ENCODE results near the gene ZC3H4.

Gene ZC3H4

GRCh38 chr19:47018923-47019322 lies 94.7 kb downstream of the ZC3H4 start:
- Histone ChIP-seq H3K27me3 (ENCODE audit: insufficient read depth, low read length, poor library complexity, severe bottlenecking) (no peaks in the 10 kb centered on the region), H3K36me3 (ENCODE audit: insufficient read depth, low read length) (no peaks in the 10 kb centered on the region), H3K79me2 (ENCODE audit: insufficient read depth, low read length) (no peaks in the 10 kb centered on the region), H3K9ac (ENCODE audit: low read depth, low read length, poor library complexity, severe bottlenecking) (no peak overlapping the region), H3F3A (ENCODE audit: low read depth) (no peaks in the 10 kb centered on the region), H3K9me3 (ENCODE audit: insufficient read depth, low read depth, low read length) (no peaks in the 10 kb centered on the region), H4K20me1 (ENCODE audit: insufficient read depth, low read length, poor library complexity, severe bottlenecking) (no peaks in the 10 kb centered on the region), H3K9me2 (replicated peaks; ENCODE audit: low read depth, low read length) (no peaks in the 10 kb centered on the region), H3K4me1 (ENCODE audit: insufficient read depth, low read length, poor library complexity, severe bottlenecking) (no peaks in the 10 kb centered on the region), H3K4me2 (ENCODE audit: low read depth, low read length, poor library complexity, severe bottlenecking) (no peak overlapping the region), H3K4me3 (ENCODE audit: low read length, poor library complexity, severe bottlenecking) (no peak overlapping the region), H2AFZ (ENCODE audit: low read length) (no peak overlapping the region)
- TF ChIP-seq EZH2phosphoT487 (IDR thresholded peaks at IDR 0.05; ENCODE audit: borderline replicate concordance) (no peak), CTCF (conservative IDR thresholded peaks at IDR 0.05; ENCODE audit: low read length) (no peak)

Data from Loucy (cell line).